Measurements from ENCODE around the gene GDPD4.

- TF ChIP-seq POLR2A (IDR thresholded peaks at IDR 0.05) = no peak
- no peak for TF ChIP-seq CTCF (IDR thresholded peaks at IDR 0.05)
Observed at GRCh38 chr11:77270921-77271320, 30.6 kb downstream of the GDPD4 start.

Data from esophagus squamous epithelium (tissue), 4 donors.